ENCODE results near the gene ABHD6.
A peak's percentile ranks its signal among the peaks of the same experiment; 100 is the strongest.
"Not testable (repeated sequence)": the region's sequence is repeated elsewhere in the genome, so short reads cannot be mapped to it uniquely, and the experiment has no call there.

ABHD6 gene

GRCh38 chr3:58210761-58211460, 26.7 kb upstream of the ABHD6 start, which contains the start of gene DNASE1L3:
DNASE1L3 (minus strand) TSS chr3:58210972; CDS start chr3:58210906, 66 bp downstream.
- DNase-seq (ENCODE audit: low spot score), result no peak

- DNase-seq (ENCODE audit: low spot score), result peak; percentile 76
Measured at GRCh38 chr3:58214484-58215316, 22.9 kb upstream of the ABHD6 start.

- no peak for DNase-seq (ENCODE audit: low spot score)
Measured at GRCh38 chr3:58215317-58216025, 22.1 kb upstream of the ABHD6 start.

DNA sequence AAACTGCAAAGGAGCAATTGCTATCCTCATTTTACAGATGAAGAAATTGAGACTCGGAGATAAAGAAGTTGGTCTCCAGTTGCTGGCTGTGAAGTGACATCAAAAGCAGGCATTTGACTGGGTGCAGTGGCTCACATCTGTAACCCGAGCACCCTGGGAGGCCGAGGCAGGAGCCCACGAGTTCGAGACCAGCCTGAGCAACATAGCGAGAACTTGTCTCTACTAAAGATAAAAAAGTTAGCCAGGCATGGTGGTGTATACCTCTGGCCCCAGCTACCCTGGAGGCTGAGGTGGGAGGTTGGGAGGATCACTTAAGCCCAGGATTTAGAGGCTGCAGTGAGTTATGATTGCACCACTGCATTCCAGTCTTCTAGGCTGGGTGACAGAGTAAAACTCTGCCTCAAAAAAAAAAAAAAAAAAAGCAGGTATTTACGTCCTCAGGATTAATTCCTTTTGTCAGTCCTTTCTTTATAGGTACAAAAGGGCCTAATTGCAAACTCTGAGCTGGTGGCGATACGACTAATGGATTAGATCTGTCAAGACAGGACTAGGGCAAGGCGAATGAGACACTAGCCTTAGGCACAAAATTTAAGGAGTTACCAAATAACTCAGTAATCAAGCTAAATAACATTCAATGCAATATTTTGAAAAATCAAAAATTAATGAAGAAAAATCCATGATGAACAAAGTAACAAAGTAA, 20.9 kb upstream of the ABHD6 start:
- no peak for DNase-seq (ENCODE audit: low spot score)

GRCh38 chr3:58217209-58217811, 20.3 kb upstream of the ABHD6 start:
- DNase-seq (ENCODE audit: low spot score), result peak; percentile 74

DNA sequence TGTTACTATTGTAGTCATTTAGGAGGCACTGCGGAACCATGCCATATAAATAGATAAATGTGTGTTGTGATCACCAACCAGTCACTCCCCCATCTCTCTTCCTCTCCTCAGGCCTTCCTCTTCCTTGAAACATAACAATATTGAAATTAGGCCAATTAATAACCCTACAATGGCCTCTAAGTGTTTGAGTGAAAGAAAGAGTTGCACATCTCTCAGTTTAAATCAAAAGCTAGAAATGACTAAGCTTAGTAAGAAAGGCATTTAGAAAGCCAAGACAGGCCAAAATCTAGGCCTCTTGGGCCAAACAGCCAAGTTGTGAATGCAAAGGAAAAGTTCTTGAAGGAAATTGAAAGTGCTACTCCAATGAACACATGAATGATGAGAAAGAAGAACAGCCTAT, 18.7 kb upstream of the ABHD6 start:
- peak; percentile 54 for DNase-seq (ENCODE audit: low spot score)

- DNase-seq (ENCODE audit: low spot score), result no peak
Measured at GRCh38 chr3:58222161-58222724, 15.3 kb upstream of the ABHD6 start.

DNA sequence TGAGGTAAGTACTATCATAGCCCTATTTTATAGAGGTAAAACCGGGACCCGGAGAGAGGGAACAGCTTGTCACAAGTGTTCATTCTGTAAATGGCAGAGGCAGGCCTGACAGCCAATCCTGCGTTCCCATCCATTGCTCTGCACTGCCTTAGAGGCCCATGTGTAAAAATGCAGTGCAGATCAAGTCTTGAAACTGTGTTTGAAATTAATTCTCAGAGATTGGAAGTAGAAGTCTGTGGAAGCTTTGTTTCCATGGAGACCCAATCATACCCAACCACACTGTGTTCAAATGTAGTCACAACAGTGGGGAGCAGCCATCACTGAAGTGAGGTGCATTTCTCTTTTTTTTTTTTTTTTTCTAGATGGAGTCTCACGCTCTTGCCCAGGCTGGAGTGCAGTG, 13.7 kb upstream of the ABHD6 start:
- DNase-seq (ENCODE audit: low spot score), result no peak

DNA sequence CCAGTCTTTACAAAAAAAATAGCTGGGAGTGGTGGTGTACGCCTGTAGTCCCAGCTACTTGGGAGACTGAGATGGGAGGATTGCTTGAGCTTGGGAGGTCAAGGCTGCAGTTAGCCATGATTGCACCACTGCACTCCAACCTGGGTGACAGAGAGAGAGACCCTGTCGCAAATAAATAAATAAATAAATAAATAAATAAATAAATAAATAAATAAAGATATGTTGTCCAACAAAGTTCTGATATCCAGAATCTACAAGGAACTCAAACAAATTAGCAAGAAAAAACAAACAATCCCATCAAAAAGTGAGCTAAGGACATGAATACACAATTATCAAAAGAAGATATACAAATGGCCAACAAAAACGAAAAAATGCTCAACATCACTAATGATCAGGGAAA, 9.7 kb upstream of the ABHD6 start:
- not testable (repeated sequence) for DNase-seq (ENCODE audit: low spot score)

DNA sequence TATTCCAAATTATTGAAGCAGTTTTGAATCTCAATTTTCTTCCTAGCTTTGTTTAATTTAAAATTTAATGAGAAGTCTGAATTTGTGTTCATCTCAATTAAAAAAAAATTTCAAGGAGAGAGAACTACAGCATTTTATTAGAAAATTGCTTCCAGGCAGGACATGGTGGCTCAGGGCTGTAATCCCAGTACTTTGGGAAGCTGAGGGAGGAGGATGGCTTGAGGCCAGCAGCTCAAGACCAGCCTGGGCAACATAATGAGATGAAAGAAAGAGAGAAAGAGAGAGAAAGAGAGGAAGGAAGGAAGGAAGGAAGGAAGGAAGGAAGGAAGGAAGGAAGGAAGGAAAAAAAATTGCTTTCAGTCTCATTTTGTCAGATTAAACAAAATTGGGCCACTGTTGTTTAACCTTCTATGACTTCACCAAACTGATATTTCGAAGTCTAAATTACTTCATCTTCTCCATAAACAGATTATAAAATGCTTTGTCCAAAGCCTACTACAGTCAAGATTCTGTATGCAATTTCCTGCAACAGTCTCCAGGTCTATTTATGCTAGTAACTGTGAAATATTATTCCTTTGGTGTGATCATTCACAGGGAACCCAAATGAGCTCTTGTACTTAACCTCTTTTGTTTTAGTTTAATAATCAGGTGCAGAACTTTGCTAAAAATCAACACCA, 6.6 kb upstream of the ABHD6 start:
- no peak for DNase-seq (ENCODE audit: low spot score)

DNA sequence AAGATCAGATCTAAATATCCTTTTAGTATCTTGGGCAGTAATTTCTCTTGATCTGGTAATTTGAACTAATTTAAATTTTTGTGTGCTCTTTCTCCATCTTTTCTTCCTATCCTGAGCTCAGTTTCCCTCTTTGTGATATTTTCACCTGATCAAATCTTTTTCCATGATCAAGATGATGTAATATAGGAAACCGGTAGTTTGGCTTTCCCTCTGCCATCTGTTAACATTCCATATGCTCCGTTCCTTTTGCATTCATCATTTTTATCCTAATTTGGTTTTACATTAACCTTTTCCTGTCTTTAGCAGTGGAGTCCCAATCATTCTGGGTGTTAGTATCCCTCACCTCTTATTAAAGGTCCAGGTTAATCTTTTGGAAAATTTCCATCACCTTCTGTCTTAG, 5.9 kb upstream of the ABHD6 start:
- no peak for DNase-seq (ENCODE audit: low spot score)

DNA sequence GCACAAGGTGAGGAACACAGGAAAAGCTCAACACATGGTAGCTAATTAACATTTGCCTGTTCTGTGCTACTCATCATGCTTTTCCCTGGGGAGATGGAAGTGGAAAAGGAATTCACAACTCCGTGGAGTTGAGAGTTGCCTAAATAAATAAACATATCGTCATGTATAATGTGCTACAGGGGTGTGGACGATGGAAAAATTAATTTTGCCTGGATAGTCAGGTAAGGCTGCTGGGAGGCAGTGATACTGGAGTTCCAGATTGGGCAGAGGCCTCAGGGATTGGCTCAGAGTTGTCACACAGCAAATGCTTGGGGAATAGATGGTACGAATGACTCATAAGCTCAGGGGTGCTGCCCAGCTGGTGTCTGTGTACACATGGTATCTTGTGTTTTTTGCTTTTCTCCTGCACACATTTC, 3.1 kb upstream of the ABHD6 start:
- no peak for DNase-seq (ENCODE audit: low spot score)

- no peak for DNase-seq (ENCODE audit: low spot score)
Measured at GRCh38 chr3:58235970-58236369, 1.6 kb upstream of the ABHD6 start.

DNA sequence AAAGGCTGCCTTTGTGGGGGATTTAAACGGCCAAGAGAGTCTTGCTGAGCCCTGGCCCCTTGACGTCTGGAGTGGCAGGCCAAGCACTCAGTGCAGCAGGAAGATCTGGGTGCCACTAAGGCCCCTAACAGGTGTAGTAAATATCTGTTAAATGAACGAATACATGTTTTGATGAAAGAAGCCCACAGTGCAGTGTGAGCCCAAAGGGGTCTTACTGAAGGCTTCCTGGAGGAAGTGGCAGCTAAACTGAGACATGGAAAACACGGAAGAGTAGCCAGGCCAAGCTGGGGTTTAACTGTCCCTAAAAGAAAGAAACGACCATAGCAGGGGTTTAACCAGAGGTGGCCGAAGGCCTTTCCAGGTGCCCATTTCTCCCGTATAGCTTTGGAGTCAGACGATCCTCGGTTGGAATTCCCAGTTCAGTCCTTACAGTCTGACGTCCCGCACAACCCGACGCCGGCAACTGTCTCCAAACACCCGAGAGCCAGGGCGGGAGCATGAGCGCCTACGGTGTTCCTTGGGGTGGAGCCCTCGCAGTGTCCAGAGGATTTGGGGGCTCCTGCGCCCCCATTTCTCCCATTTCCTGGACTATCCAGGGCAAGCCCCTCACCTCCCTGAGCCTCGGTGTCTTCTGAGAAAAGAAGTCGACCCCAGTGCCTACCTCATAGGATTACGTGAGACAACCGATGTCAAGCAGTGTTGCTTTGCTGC, 910 bp upstream of the ABHD6 start:
- no peak for DNase-seq (ENCODE audit: low spot score)

GRCh38 chr3:58237941-58238681, 519 bp downstream of the ABHD6 start:
- peak; percentile 44 for DNase-seq (ENCODE audit: low spot score)

DNA sequence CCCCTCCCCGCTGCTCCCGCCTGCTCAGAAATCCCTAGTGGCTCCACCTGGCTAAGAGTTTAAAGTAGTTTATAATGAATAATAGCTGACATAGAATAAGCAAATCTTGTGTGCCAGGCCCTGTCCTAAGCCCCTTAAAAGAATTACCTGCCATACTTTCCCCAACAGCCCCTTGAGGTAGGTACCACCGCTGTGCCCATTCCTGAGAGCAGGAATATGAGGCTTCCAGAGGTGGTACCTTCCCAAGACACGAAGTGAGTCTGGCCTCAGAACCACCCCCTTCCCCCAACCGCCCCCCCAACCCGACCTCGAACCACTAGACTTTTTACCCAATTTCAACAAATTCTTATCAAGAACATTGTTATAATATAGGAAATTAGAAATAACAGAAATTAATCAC, 1.2 kb downstream of the ABHD6 start:
- no peak for DNase-seq (ENCODE audit: low spot score)

GRCh38 chr3:58241306-58242044, 3.9 kb downstream of the ABHD6 start:
- no peak for DNase-seq (ENCODE audit: low spot score)

DNA sequence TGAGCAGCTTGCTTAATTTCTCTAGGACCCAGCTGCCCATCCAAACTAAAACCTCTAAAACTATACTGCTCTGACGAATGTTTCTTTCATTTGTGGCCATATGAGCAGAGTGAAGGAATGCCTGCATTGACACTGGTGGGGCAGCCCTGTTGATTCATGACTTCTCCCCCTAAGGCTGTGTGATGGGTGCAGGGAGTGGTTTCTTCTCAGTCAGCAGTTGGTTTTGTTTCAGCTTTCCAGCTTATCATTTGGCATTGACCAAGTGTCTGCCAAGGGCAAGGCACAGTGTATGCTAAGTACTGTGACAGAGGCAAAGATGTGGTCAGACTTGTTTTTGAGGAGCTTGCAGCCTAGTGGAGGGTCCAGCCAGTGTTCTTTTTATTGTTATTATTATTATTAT, 4.7 kb downstream of the ABHD6 start:
- DNase-seq (ENCODE audit: low spot score), result no peak

DNA sequence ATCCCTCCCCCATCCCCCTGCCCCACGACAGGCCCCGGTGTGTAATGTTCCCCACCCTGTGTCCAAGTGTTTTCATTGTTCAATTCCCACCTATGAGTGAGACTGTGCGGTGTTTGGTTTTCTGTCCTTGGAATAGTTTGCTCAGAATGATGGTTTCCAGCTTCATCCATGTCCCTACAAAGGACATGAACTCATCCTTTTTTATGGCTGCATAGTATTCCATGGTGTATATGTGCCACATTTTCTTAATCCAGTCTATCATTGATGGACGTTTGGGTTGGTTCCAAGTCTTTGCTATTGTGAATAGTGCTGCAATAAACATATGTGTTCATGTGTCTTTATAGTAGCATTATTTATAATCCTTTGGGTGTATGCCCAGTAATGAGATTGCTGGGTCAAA, 5.3 kb downstream of the ABHD6 start:
- DNase-seq (ENCODE audit: low spot score), result not testable (repeated sequence)
